HG02981 (cell line): ENCODE data around the gene NCBP2L.
A peak's percentile ranks its signal among the peaks of the same experiment; 100 is the strongest.

Source experiments
- ATAC-seq: cut with Tn5 transposase; IDR thresholded peaks from one replicate; pipeline ENCODE4 v1.9.1; 2021; ENCODE audit warnings: mild to moderate bottlenecking, moderate library complexity; ENCODE audit not compliant: unreplicated experiment

Gene NCBP2L

GRCh38 chrX:107777536-107777832 is at the start of gene NCBP2L:
Gene NCBP2L, plus strand, starts transcription at chrX:107777733. Its CDS starts 16,488 bp downstream, at chrX:107794221.
- ATAC-seq = no peak

- ATAC-seq = no peak
Observed at GRCh38 chrX:107728371-107729099, 49.0 kb upstream of the NCBP2L start.

GRCh38 chrX:107729558-107730297 is 47.8 kb upstream of the NCBP2L start:
- peak; percentile 67 for ATAC-seq

- no peak for ATAC-seq
Observed at GRCh38 chrX:107730298-107730655, 47.3 kb upstream of the NCBP2L start.

- ATAC-seq = no peak
Observed at GRCh38 chrX:107730991-107731766, 46.4 kb upstream of the NCBP2L start.

GRCh38 chrX:107731831-107732502 is 45.6 kb upstream of the NCBP2L start:
- no peak for ATAC-seq

- ATAC-seq = no peak
Observed at GRCh38 chrX:107733686-107734085, 43.8 kb upstream of the NCBP2L start.

GRCh38 chrX:107734646-107735045 is 42.9 kb upstream of the NCBP2L start:
- no peak for ATAC-seq

- no peak for ATAC-seq
Observed at GRCh38 chrX:107736781-107737531, 40.6 kb upstream of the NCBP2L start.

- ATAC-seq = no peak
Observed at GRCh38 chrX:107738272-107738671, 39.3 kb upstream of the NCBP2L start.

- ATAC-seq = no peak
Observed at GRCh38 chrX:107738768-107739167, 38.8 kb upstream of the NCBP2L start.

GRCh38 chrX:107739541-107739940 is 38.0 kb upstream of the NCBP2L start:
- no peak for ATAC-seq

- ATAC-seq = peak; percentile 20
Observed at GRCh38 chrX:107741404-107741790, 36.1 kb upstream of the NCBP2L start.

- ATAC-seq = no peak
Observed at GRCh38 chrX:107742700-107743191, 34.8 kb upstream of the NCBP2L start.

- ATAC-seq = no peak
Observed at GRCh38 chrX:107743995-107744394, 33.5 kb upstream of the NCBP2L start.

- no peak for ATAC-seq
Observed at GRCh38 chrX:107744868-107745267, 32.7 kb upstream of the NCBP2L start.

- ATAC-seq = no peak
Observed at GRCh38 chrX:107747596-107748161, 29.9 kb upstream of the NCBP2L start.

- ATAC-seq = no peak
Observed at GRCh38 chrX:107748506-107748905, 29.0 kb upstream of the NCBP2L start.

GRCh38 chrX:107750263-107750662 is 27.3 kb upstream of the NCBP2L start:
- no peak for ATAC-seq

- no peak for ATAC-seq
Observed at GRCh38 chrX:107750861-107751445, 26.6 kb upstream of the NCBP2L start.
